ENCODE data around the gene IL5RA.

Gene IL5RA

GRCh38 chr3:3065876-3066275 is 44.3 kb downstream of the IL5RA start:
- no peak for DNase-seq (ENCODE audit: low read depth)

GRCh38 chr3:3064297-3064696 is 45.9 kb downstream of the IL5RA start:
- no peak for DNase-seq (ENCODE audit: low read depth)

- no peak for DNase-seq (ENCODE audit: low read depth)
These were observed 50.5 kb downstream of the IL5RA start for GRCh38 chr3:3059645-3060044.

- no peak for DNase-seq (ENCODE audit: low read depth)
These were observed 56.2 kb downstream of the IL5RA start for GRCh38 chr3:3053974-3054373.

- no peak for DNase-seq (ENCODE audit: low read depth)
These were observed 71.8 kb downstream of the IL5RA start for GRCh38 chr3:3038201-3038991.

- no peak for DNase-seq (ENCODE audit: low read depth)
These were observed 73.0 kb downstream of the IL5RA start for GRCh38 chr3:3037156-3037555.

- no peak for DNase-seq (ENCODE audit: low read depth)
These were observed 78.8 kb downstream of the IL5RA start for GRCh38 chr3:3031326-3031725.

- DNase-seq (ENCODE audit: low read depth): no peak
These were observed 82.1 kb downstream of the IL5RA start for GRCh38 chr3:3027976-3028567.

GRCh38 chr3:3023111-3023745 is 86.9 kb downstream of the IL5RA start:
- no peak for DNase-seq (ENCODE audit: low read depth)

- DNase-seq (ENCODE audit: low read depth): no peak
These were observed 90.0 kb downstream of the IL5RA start for GRCh38 chr3:3020209-3020608.
